ENCODE data around the gene MYCN.

- no peak for TF ChIP-seq TARDBP (IDR thresholded peaks at IDR 0.05)
- no peak for TF ChIP-seq L3MBTL2 (conservative IDR thresholded peaks at IDR 0.05)
- no peak for TF ChIP-seq ELF4 (IDR thresholded peaks at IDR 0.05)
- TF ChIP-seq SP1 (IDR thresholded peaks at IDR 0.05) = no peak
- no peak for TF ChIP-seq FOXA1 (IDR thresholded peaks at IDR 0.05)
- no peak for TF ChIP-seq SUZ12 (IDR thresholded peaks at IDR 0.05)
- no peak for TF ChIP-seq ARNT (IDR thresholded peaks at IDR 0.05)
- no peak for TF ChIP-seq ZNF384 (IDR thresholded peaks at IDR 0.05)
- no peak for TF ChIP-seq NFRKB (IDR thresholded peaks at IDR 0.05)
These were observed 28.9 kb downstream of the MYCN start for GRCh38 chr2:15969214-15969613.
